ENCODE results near the gene EXOC3L4.

Gene EXOC3L4

GRCh38 chr14:103122947-103123633 is 28.6 kb downstream of the EXOC3L4 start, which contains the start of gene TNFAIP2:
Gene TNFAIP2 (plus strand): TSS chr14:103123461. CDS start chr14:103126458, 2,997 bp downstream.
- Histone ChIP-seq H3K27ac (ENCODE audit: insufficient read depth, low read depth, low read length, poor library complexity, severe bottlenecking) (peak within 1 kb of the TSS; percentile 36), H3K36me3 (ENCODE audit: control insufficient read depth, insufficient read depth, low read length) (no peaks in the 10 kb centered on the region), H3K9me3 (ENCODE audit: control insufficient read depth, low read length) (no peaks in the 10 kb centered on the region), H3K4me1 (ENCODE audit: control insufficient read depth, insufficient read depth, low read length) (peaks cover 22% of the 10 kb centered on the region), H3K27me3 (ENCODE audit: control insufficient read depth, insufficient read depth, low read length, poor library complexity, severe bottlenecking) (peaks cover 39% of the 10 kb centered on the region), H3K4me3 (ENCODE audit: insufficient read depth, low read depth, low read length) (peak within 1 kb of the TSS; percentile 43)
- WGBS, 2 experiments: 1% methylated on average over 74 of the region's 74 CpGs

- Histone ChIP-seq H3K27me3 (ENCODE audit: control insufficient read depth, insufficient read depth, low read length, poor library complexity, severe bottlenecking) (peaks cover 39% of the 10 kb centered on the region), H3K27ac (ENCODE audit: insufficient read depth, low read depth, low read length, poor library complexity, severe bottlenecking) (no peak overlapping the region), H3K4me1 (ENCODE audit: control insufficient read depth, insufficient read depth, low read length) (peaks cover 22% of the 10 kb centered on the region), H3K4me3 (ENCODE audit: insufficient read depth, low read depth, low read length) (peak overlapping the region; percentile 43), H3K9me3 (ENCODE audit: control insufficient read depth, low read length) (no peaks in the 10 kb centered on the region), H3K36me3 (ENCODE audit: control insufficient read depth, insufficient read depth, low read length) (no peaks in the 10 kb centered on the region)
- 25% methylated on average over 48 of the region's 48 CpGs for WGBS, 2 experiments
These were observed 29.3 kb downstream of the EXOC3L4 start for GRCh38 chr14:103123634-103124500.

GRCh38 chr14:103124501-103125001 is 30.0 kb downstream of the EXOC3L4 start:
- Histone ChIP-seq H3K36me3 (ENCODE audit: control insufficient read depth, insufficient read depth, low read length) (no peaks in the 10 kb centered on the region), H3K27me3 (ENCODE audit: control insufficient read depth, insufficient read depth, low read length, poor library complexity, severe bottlenecking) (peaks cover 39% of the 10 kb centered on the region)

GRCh38 chr14:103125098-103126070 is 30.9 kb downstream of the EXOC3L4 start:
- WGBS, 2 experiments: 94 to 95% methylated on average over 13 of the region's 13 CpGs
- no peak overlapping the region for H3K4me3 ChIP-seq (ENCODE audit: insufficient read depth, low read depth, low read length)
- H3K27me3 ChIP-seq (ENCODE audit: control insufficient read depth, insufficient read depth, low read length, poor library complexity, severe bottlenecking): peaks cover 39% of the 10 kb centered on the region
- H3K36me3 ChIP-seq (ENCODE audit: control insufficient read depth, insufficient read depth, low read length): no peaks in the 10 kb centered on the region
- peaks cover 22% of the 10 kb centered on the region for H3K4me1 ChIP-seq (ENCODE audit: control insufficient read depth, insufficient read depth, low read length)
- H3K9me3 ChIP-seq (ENCODE audit: control insufficient read depth, low read length): no peaks in the 10 kb centered on the region
- no peak overlapping the region for H3K27ac ChIP-seq (ENCODE audit: insufficient read depth, low read depth, low read length, poor library complexity, severe bottlenecking)

More at GRCh38 chr14:103124501-103125001, 30.0 kb downstream of the EXOC3L4 start:
- Histone ChIP-seq H3K27ac (ENCODE audit: insufficient read depth, low read depth, low read length, poor library complexity, severe bottlenecking) (no peak overlapping the region), H3K4me3 (ENCODE audit: insufficient read depth, low read depth, low read length) (no peak overlapping the region), H3K9me3 (ENCODE audit: control insufficient read depth, low read length) (no peaks in the 10 kb centered on the region), H3K4me1 (ENCODE audit: control insufficient read depth, insufficient read depth, low read length) (peaks cover 22% of the 10 kb centered on the region)
- WGBS, 2 experiments: 94 to 97% methylated on average over 5 of the region's 5 CpGs

GRCh38 chr14:103126088-103126872 is 31.8 kb downstream of the EXOC3L4 start:
- WGBS, 2 experiments: 94 to 95% methylated on average over 22 of the region's 22 CpGs
- H3K27ac ChIP-seq (ENCODE audit: insufficient read depth, low read depth, low read length, poor library complexity, severe bottlenecking): no peak overlapping the region
- peaks cover 20% of the 10 kb centered on the region for H3K4me1 ChIP-seq (ENCODE audit: control insufficient read depth, insufficient read depth, low read length)
- H3K9me3 ChIP-seq (ENCODE audit: control insufficient read depth, low read length): no peaks in the 10 kb centered on the region
- peaks cover 34% of the 10 kb centered on the region for H3K27me3 ChIP-seq (ENCODE audit: control insufficient read depth, insufficient read depth, low read length, poor library complexity, severe bottlenecking)
- H3K4me3 ChIP-seq (ENCODE audit: insufficient read depth, low read depth, low read length): no peak overlapping the region
- no peaks in the 10 kb centered on the region for H3K36me3 ChIP-seq (ENCODE audit: control insufficient read depth, insufficient read depth, low read length)

GRCh38 chr14:103126873-103127304 is 32.4 kb downstream of the EXOC3L4 start:
- peaks cover 15% of the 10 kb centered on the region for H3K4me1 ChIP-seq (ENCODE audit: control insufficient read depth, insufficient read depth, low read length)
- peaks cover 29% of the 10 kb centered on the region for H3K27me3 ChIP-seq (ENCODE audit: control insufficient read depth, insufficient read depth, low read length, poor library complexity, severe bottlenecking)
- H3K36me3 ChIP-seq (ENCODE audit: control insufficient read depth, insufficient read depth, low read length): no peaks in the 10 kb centered on the region
- H3K4me3 ChIP-seq (ENCODE audit: insufficient read depth, low read depth, low read length): no peak overlapping the region
- 91% methylated on average over 62 of the region's 62 CpGs for WGBS, 2 experiments
- no peak overlapping the region for H3K27ac ChIP-seq (ENCODE audit: insufficient read depth, low read depth, low read length, poor library complexity, severe bottlenecking)
- H3K9me3 ChIP-seq (ENCODE audit: control insufficient read depth, low read length): no peaks in the 10 kb centered on the region

GRCh38 chr14:103127356-103127755 is 32.8 kb downstream of the EXOC3L4 start:
- H3K4me3 ChIP-seq (ENCODE audit: insufficient read depth, low read depth, low read length): no peak overlapping the region
- H3K36me3 ChIP-seq (ENCODE audit: control insufficient read depth, insufficient read depth, low read length): no peaks in the 10 kb centered on the region
- no peak overlapping the region for H3K27ac ChIP-seq (ENCODE audit: insufficient read depth, low read depth, low read length, poor library complexity, severe bottlenecking)
- H3K4me1 ChIP-seq (ENCODE audit: control insufficient read depth, insufficient read depth, low read length): peaks cover 11% of the 10 kb centered on the region
- no peaks in the 10 kb centered on the region for H3K9me3 ChIP-seq (ENCODE audit: control insufficient read depth, low read length)
- 93 to 94% methylated on average over 39 of the region's 39 CpGs for WGBS, 2 experiments
- peaks cover 24% of the 10 kb centered on the region for H3K27me3 ChIP-seq (ENCODE audit: control insufficient read depth, insufficient read depth, low read length, poor library complexity, severe bottlenecking)

GRCh38 chr14:103127861-103128598 is 33.5 kb downstream of the EXOC3L4 start:
- 90 to 93% methylated on average over 16 of the region's 16 CpGs for WGBS, 2 experiments
- no peak overlapping the region for H3K27ac ChIP-seq (ENCODE audit: insufficient read depth, low read depth, low read length, poor library complexity, severe bottlenecking)
- H3K27me3 ChIP-seq (ENCODE audit: control insufficient read depth, insufficient read depth, low read length, poor library complexity, severe bottlenecking): peaks cover 17% of the 10 kb centered on the region
- no peaks in the 10 kb centered on the region for H3K36me3 ChIP-seq (ENCODE audit: control insufficient read depth, insufficient read depth, low read length)
- peaks cover 8% of the 10 kb centered on the region for H3K4me1 ChIP-seq (ENCODE audit: control insufficient read depth, insufficient read depth, low read length)
- no peak overlapping the region for H3K4me3 ChIP-seq (ENCODE audit: insufficient read depth, low read depth, low read length)
- no peaks in the 10 kb centered on the region for H3K9me3 ChIP-seq (ENCODE audit: control insufficient read depth, low read length)
